ENCODE data around the gene SLC5A5.
"Not testable (repeated sequence)": the region's sequence is repeated elsewhere in the genome, so short reads cannot be mapped to it uniquely, and the experiment has no call there.

SLC5A5 gene

GRCh38 chr19:17881701-17882100, 10.0 kb downstream of the SLC5A5 start:
- Histone ChIP-seq H3K9me3 (ENCODE audit: insufficient read depth, low read depth, low read length) (no peaks in the 10 kb centered on the region), H3K27me3 (ENCODE audit: insufficient read depth, low read length) (no peaks in the 10 kb centered on the region), H3K36me3 (ENCODE audit: insufficient read depth, low read depth, low read length) (no peaks in the 10 kb centered on the region), H3K27ac (ENCODE audit: low read length) (no peak overlapping the region), H3K4me3 (ENCODE audit: low read length) (no peak overlapping the region), H3K4me1 (ENCODE audit: insufficient read depth, low read length) (no peaks in the 10 kb centered on the region), H3K9ac (ENCODE audit: low read depth, low read length) (no peak overlapping the region)

DNA sequence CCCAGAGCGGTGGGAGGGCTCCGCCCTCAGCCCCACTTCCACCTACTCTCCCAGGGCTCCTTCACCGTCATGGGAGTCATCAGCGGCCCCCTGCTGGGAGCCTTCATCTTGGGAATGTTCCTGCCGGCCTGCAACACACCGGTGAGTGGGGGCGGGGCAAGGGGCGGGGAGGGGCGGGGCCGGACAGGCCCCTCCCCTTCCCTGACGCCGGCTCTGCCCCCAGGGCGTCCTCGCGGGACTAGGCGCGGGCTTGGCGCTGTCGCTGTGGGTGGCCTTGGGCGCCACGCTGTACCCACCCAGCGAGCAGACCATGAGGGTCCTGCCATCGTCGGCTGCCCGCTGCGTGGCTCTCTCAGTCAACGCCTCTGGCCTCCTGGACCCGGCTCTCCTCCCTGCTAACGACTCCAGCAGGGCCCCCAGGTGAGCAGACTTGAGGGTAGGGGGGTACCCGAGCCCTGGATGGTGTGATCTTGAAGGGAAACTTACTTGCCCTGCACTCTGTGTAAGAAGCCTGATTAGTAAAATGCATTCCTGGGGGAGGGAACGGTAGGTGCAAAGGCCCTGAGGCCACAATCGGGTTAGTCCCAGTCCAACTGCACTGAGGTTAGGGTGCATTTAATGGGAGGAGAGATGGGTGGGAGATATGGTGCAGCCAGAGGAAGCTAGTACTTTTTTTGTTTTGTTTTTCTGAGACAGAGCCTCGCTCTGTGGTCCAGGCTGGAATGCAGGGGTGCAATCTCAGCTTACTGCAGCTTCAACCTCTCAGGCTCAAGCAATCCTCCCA, 12.1 kb downstream of the SLC5A5 start:
- Histone ChIP-seq H3K9ac (ENCODE audit: low read depth, low read length) (no peak overlapping the region), H3K4me1 (ENCODE audit: insufficient read depth, low read length) (no peaks in the 10 kb centered on the region), H3K27me3 (ENCODE audit: insufficient read depth, low read length) (no peaks in the 10 kb centered on the region), H3K4me3 (ENCODE audit: low read length) (no peak overlapping the region), H3K27ac (ENCODE audit: low read length) (no peak overlapping the region), H3K9me3 (ENCODE audit: insufficient read depth, low read depth, low read length) (no peaks in the 10 kb centered on the region), H3K36me3 (ENCODE audit: insufficient read depth, low read depth, low read length) (no peaks in the 10 kb centered on the region)

- Histone ChIP-seq H3K27me3 (ENCODE audit: insufficient read depth, low read length) (0 out of 2 replicates have a peak, but pooled peaks cover 4% of the 10 kb centered on the region), H3K9me3 (ENCODE audit: insufficient read depth, low read depth, low read length) (no peaks in the 10 kb centered on the region), H3K9ac (ENCODE audit: low read depth, low read length) (no peak overlapping the region), H3K4me1 (ENCODE audit: insufficient read depth, low read length) (no peaks in the 10 kb centered on the region), H3K27ac (ENCODE audit: low read length) (no peak overlapping the region), H3K36me3 (ENCODE audit: insufficient read depth, low read depth, low read length) (no peaks in the 10 kb centered on the region), H3K4me3 (ENCODE audit: low read length) (no peak overlapping the region)
Observed at GRCh38 chr19:17886515-17886914, 14.8 kb downstream of the SLC5A5 start.

- H3K36me3 ChIP-seq (ENCODE audit: insufficient read depth, low read depth, low read length); H3K9ac ChIP-seq (ENCODE audit: low read depth, low read length); H3K27ac ChIP-seq (ENCODE audit: low read length); H3K27me3 ChIP-seq (ENCODE audit: insufficient read depth, low read length); H3K9me3 ChIP-seq (ENCODE audit: insufficient read depth, low read depth, low read length); H3K4me1 ChIP-seq (ENCODE audit: insufficient read depth, low read length); H3K4me3 ChIP-seq (ENCODE audit: low read length): not testable (repeated sequence)
Observed at GRCh38 chr19:17887221-17887620, 15.5 kb downstream of the SLC5A5 start.

GRCh38 chr19:17888260-17888659, 16.5 kb downstream of the SLC5A5 start:
- Histone ChIP-seq H3K4me1 (ENCODE audit: insufficient read depth, low read length) (no peaks in the 10 kb centered on the region), H3K36me3 (ENCODE audit: insufficient read depth, low read depth, low read length) (no peaks in the 10 kb centered on the region), H3K27me3 (ENCODE audit: insufficient read depth, low read length) (0 out of 2 replicates have a peak, but pooled peaks cover 4% of the 10 kb centered on the region), H3K4me3 (ENCODE audit: low read length) (no peak overlapping the region), H3K9me3 (ENCODE audit: insufficient read depth, low read depth, low read length) (no peaks in the 10 kb centered on the region), H3K9ac (ENCODE audit: low read depth, low read length) (no peak overlapping the region), H3K27ac (ENCODE audit: low read length) (no peak overlapping the region)

DNA sequence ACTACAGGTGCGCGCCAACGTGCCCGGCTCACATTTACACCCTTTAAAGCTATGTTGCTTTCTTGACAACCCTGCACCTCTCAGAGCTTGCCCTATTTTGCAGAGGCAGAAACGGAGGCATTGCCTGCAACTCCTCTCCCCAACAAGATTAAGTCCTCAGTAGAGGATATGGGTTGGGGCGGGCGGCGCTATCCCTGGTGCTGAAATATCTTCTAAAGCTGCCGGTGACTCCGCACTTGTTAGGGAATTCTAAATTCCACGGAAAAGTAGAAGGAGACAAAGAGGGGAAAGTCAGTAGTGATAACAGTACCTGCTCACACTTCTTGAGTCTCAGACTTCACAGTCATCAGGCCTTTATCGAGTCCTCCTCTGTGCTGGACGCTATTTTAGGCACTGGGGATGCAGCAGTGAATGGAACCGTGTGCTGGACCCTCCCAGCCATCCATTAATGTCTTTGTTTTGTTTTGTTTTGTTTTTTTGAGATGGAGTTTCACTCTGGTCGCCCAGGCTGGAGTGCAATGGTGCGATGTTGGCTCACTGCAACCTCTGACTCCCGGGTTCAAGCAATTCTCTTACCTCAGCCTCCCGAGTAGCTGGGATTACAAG, 18.0 kb downstream of the SLC5A5 start:
- H3K4me1 ChIP-seq (ENCODE audit: insufficient read depth, low read length): no peaks in the 10 kb centered on the region
- no peak overlapping the region for H3K4me3 ChIP-seq (ENCODE audit: low read length)
- H3K27ac ChIP-seq (ENCODE audit: low read length): no peak overlapping the region
- H3K9ac ChIP-seq (ENCODE audit: low read depth, low read length): no peak overlapping the region
- no peaks in the 10 kb centered on the region for H3K9me3 ChIP-seq (ENCODE audit: insufficient read depth, low read depth, low read length)
- H3K27me3 ChIP-seq (ENCODE audit: insufficient read depth, low read length): 0 out of 2 replicates have a peak, but pooled peaks cover 4% of the 10 kb centered on the region
- H3K36me3 ChIP-seq (ENCODE audit: insufficient read depth, low read depth, low read length): no peaks in the 10 kb centered on the region

GRCh38 chr19:17893766-17894165, 22.0 kb downstream of the SLC5A5 start:
- no peak overlapping the region for H3K9ac ChIP-seq (ENCODE audit: low read depth, low read length)

DNA sequence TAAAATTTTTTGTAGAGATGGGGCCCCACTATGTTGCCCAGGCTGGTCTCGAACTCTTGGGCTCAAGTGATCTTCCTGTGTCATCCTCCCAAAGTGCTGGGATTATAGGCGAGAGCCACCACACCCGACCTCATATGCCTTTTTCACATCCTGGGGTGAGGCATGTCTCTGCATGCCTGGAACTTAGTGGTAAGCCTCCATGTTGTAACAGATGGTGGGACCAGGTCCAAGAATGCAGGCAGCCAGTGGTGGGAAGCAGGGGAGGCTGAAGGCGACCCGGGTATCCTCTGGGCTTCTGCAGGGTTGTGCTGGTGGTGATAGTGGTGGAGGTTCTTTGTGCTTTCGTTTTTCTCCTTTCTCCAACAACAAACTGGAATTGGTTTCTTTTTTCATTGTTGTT, 31.0 kb downstream of the SLC5A5 start:
- Histone ChIP-seq H3K9me3 (ENCODE audit: insufficient read depth, low read depth, low read length) (peaks cover 2% of the 10 kb centered on the region; the same call in 1 of the 2 replicates), H3K9ac (ENCODE audit: low read depth, low read length) (no peak overlapping the region), H3K36me3 (ENCODE audit: insufficient read depth, low read depth, low read length) (no peaks in the 10 kb centered on the region), H3K4me1 (ENCODE audit: insufficient read depth, low read length) (no peaks in the 10 kb centered on the region), H3K4me3 (ENCODE audit: low read length) (no peak overlapping the region), H3K27me3 (ENCODE audit: insufficient read depth, low read length) (no peaks in the 10 kb centered on the region), H3K27ac (ENCODE audit: low read length) (no peak overlapping the region)

More at GRCh38 chr19:17893766-17894165, 22.0 kb downstream of the SLC5A5 start:
- Histone ChIP-seq H3K4me3 (ENCODE audit: low read length) (no peak overlapping the region), H3K36me3 (ENCODE audit: insufficient read depth, low read depth, low read length) (no peaks in the 10 kb centered on the region), H3K27me3 (ENCODE audit: insufficient read depth, low read length) (0 out of 2 replicates have a peak, but pooled peaks cover 4% of the 10 kb centered on the region), H3K9me3 (ENCODE audit: insufficient read depth, low read depth, low read length) (no peaks in the 10 kb centered on the region), H3K4me1 (ENCODE audit: insufficient read depth, low read length) (no peaks in the 10 kb centered on the region), H3K27ac (ENCODE audit: low read length) (no peak overlapping the region)

GRCh38 chr19:17908244-17908643, 36.5 kb downstream of the SLC5A5 start:
- Histone ChIP-seq H3K4me3 (ENCODE audit: low read length) (no peak overlapping the region), H3K36me3 (ENCODE audit: insufficient read depth, low read depth, low read length) (no peaks in the 10 kb centered on the region), H3K9ac (ENCODE audit: low read depth, low read length) (no peak overlapping the region), H3K27ac (ENCODE audit: low read length) (no peak overlapping the region), H3K4me1 (ENCODE audit: insufficient read depth, low read length) (no peaks in the 10 kb centered on the region), H3K9me3 (ENCODE audit: insufficient read depth, low read depth, low read length) (peaks cover 7% of the 10 kb centered on the region; the same call in 1 of the 2 replicates), H3K27me3 (ENCODE audit: insufficient read depth, low read length) (no peaks in the 10 kb centered on the region)

DNA sequence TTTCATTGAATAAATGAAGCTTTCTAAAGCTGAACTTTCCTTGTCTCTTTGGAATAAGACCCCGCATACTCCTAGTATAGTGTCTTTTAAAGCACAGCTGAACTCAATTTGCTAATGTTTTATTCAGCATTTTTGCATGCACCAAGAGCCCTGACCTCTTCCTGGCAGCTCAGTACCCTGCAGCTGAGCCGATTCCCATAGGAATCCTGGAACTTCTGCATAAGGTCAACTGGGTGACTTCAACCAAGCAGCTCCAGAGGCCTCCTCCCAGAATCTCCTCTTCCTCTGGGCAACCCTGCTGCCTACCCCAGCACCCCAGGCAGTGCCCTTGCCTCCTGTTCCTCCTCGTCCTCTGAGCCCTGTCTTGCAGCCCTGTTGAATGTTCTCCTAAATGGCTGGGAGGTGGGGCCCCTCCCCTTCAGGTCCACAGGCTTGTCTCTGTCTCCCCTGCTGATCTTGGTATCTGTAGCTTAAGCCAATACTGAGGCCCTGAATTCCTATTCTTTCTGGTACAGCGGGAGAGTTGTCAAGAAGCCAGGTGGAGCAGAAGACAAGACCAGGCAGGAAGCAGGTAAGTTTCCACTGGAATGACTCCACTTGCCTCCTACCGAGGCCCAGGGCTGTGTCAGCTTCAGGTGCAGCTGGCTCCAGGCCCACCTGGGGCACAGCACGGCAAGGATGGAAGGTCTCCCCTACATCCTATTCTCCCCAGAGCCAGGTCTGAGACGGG, 37.4 kb downstream of the SLC5A5 start:
- Histone ChIP-seq H3K27ac (ENCODE audit: low read length) (no peak overlapping the region), H3K27me3 (ENCODE audit: insufficient read depth, low read length) (no peaks in the 10 kb centered on the region), H3K9ac (ENCODE audit: low read depth, low read length) (no peak overlapping the region), H3K36me3 (ENCODE audit: insufficient read depth, low read depth, low read length) (no peaks in the 10 kb centered on the region), H3K9me3 (ENCODE audit: insufficient read depth, low read depth, low read length) (peaks cover 13% of the 10 kb centered on the region; the same call in 1 of the 2 replicates), H3K4me1 (ENCODE audit: insufficient read depth, low read length) (no peaks in the 10 kb centered on the region), H3K4me3 (ENCODE audit: low read length) (peak overlapping the region; percentile 40; the same call in 1 of the 2 replicates)

DNA sequence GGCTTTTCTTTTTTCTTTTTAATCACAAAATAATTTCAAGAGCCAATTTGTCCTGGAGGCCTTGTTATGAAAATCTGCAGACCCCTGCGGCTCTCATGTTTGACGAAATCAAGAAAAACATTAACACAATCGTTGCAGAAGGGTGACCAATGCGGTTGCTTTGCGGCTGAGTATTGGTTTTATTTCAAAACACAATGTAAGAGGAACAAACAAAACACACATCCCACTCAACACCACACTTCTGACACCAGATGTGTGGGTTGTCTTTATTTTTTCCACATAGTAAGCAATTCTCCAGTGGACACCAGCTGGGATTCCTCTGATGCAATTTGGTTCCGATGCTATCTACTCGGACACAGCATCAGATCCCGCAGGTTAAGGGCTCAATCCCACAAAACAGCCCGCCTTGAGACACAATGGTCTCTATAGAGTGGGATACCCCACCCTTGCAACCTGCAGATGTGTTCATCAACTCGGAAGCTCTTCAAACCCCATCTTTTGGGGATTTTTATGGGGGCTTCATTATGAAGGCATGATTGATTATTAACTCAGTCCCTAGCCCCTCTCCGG, 39.1 kb downstream of the SLC5A5 start:
- H3K4me3 ChIP-seq (ENCODE audit: low read length): no peak overlapping the region
- H3K27ac ChIP-seq (ENCODE audit: low read length): no peak overlapping the region
- peaks cover 15% of the 10 kb centered on the region; the same call in 1 of the 2 replicates for H3K9me3 ChIP-seq (ENCODE audit: insufficient read depth, low read depth, low read length)
- no peaks in the 10 kb centered on the region for H3K4me1 ChIP-seq (ENCODE audit: insufficient read depth, low read length)
- no peak overlapping the region for H3K9ac ChIP-seq (ENCODE audit: low read depth, low read length)
- no peaks in the 10 kb centered on the region for H3K36me3 ChIP-seq (ENCODE audit: insufficient read depth, low read depth, low read length)
- H3K27me3 ChIP-seq (ENCODE audit: insufficient read depth, low read length): no peaks in the 10 kb centered on the region
